GM19467 (cell line): Measurements from ENCODE around the gene CEP57L1.
"Not testable (repeated sequence)": the region's sequence is repeated elsewhere in the genome, so short reads cannot be mapped to it uniquely, and the experiment has no call there.

ENCODE experiments used
- ATAC-seq: cut with Tn5 transposase; IDR thresholded peaks from one replicate; pipeline ENCODE4 v1.9.1; 2021; ENCODE audit warnings: mild to moderate bottlenecking, moderate library complexity; ENCODE audit not compliant: unreplicated experiment

Gene CEP57L1

GRCh38 chr6:109167562-109167961, 72.3 kb downstream of the CEP57L1 start:
- no peak for ATAC-seq

DNA sequence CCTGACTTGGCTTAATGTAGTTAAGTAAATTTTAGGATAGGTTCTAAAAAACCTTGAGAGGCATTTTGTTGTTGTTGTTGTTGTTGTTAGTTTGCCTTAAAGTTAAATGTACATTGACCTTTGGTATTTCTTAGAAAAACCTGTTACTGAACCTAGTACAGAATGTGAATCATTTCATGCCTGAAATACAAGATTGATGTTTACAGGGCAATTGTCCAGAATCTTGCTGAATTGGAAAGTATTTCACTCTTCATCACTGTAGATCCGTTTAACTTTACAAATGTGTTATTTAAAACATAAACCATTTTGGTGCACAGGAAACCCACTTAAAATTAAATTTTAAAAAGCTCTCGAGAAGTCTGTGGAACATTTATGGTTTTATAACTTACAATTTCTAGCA, 75.0 kb downstream of the CEP57L1 start:
- ATAC-seq = no peak

- no peak for ATAC-seq
Observed at GRCh38 chr6:109172101-109172746, 76.9 kb downstream of the CEP57L1 start.

DNA sequence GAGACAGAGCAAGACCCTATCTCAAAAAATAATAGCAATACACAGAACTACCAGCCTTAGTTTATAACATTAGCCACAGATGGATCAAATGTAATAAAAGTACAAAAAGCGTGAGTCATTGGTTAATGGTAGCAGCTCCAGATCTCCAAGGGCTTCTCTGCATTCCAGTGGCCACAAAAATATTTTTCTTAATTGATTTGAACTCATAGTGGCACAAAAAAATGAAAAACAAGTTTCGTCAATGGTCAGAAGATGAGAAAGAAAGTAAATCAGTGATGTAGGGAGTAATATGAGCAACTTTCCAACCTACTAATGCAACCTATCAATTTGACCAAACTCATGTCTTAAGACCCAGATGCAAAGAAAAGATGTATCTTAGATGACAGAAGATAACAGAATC, 79.6 kb downstream of the CEP57L1 start:
- no peak for ATAC-seq

DNA sequence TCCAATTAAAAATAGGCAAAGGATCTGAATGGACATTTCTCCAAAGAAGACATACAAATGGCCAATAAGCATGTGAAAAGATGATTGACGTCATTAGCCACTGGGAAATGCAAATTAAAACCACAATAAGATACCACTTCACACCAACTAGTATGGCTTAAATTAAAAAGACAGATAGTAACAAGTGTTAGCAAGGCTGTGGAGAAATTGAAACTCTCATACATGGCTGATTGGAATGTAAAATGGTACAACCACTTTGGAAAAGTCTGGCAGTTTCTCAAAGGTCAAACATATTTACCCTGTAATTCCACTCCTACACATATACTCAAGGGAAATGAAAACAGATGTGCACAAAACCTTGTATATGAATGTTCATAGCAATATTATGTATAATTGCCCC, 83.6 kb downstream of the CEP57L1 start:
- no peak for ATAC-seq

- ATAC-seq = no peak
Observed at GRCh38 chr6:109179507-109179906, 84.2 kb downstream of the CEP57L1 start.

GRCh38 chr6:109182578-109182977, 87.3 kb downstream of the CEP57L1 start:
- ATAC-seq = no peak

DNA sequence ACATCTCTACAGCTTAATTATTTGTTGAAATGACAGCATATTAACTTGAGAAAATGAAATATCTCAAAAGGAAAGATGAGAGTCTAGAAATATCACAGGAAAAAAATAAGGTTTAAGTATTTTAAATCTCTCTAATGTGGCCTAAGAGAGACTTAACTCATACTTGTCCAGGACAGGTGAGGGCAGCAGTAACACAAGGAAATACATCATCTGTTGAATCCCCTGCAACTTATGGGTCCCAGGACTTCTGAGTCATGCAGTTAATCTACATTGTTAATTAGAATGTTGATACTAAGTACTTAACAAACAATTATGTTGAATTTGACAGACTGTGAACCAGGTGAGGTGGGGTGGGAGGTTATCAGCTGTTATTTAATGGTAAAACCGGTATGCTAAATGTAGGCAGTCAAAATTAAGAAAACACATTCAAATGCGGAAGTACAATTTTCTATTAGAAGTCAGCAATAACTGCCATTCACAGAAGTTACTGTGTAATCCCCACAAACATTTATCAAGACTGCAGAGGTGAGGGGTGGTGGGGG, 87.9 kb downstream of the CEP57L1 start:
- ATAC-seq = no peak

DNA sequence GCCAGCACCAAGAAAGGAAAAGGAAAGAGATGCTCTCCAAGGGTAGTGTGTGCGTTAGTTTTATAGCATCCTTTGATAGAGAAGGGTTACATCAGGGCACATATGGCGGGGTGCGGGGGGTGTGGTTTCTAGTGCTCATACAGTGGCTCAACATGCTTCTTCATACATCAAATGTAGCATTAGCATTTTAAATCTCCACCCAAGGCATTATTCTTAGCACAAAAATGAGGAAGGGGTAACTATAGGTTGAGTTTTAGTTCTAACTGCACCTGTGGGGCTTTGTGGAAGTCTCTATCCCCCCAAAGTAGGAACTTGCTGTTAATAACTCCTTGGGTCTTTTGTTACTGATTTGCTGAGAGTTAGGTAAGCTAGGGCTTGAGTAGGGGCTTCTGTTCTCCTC, 89.3 kb downstream of the CEP57L1 start:
- ATAC-seq = no peak

- ATAC-seq = no peak
Observed at GRCh38 chr6:109186012-109186411, 90.7 kb downstream of the CEP57L1 start.

GRCh38 chr6:109187399-109188114, 92.2 kb downstream of the CEP57L1 start:
- no peak for ATAC-seq

DNA sequence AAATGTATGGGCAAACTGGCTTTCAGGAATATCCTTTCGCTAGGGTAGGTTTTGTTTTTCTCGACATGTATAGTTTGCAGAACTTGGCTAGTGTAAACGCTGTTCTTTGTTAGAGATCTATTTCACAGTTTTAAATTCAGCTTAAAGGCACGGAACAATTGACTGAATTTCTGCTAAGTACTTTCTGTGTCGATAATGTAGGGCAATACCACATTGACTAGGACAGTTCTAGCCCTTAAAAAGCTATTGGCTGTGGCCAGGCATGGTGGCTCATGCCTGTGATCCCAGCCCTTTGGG, 92.8 kb downstream of the CEP57L1 start:
- no peak for ATAC-seq

GRCh38 chr6:109191368-109191767, 96.1 kb downstream of the CEP57L1 start:
- not testable (repeated sequence) for ATAC-seq

DNA sequence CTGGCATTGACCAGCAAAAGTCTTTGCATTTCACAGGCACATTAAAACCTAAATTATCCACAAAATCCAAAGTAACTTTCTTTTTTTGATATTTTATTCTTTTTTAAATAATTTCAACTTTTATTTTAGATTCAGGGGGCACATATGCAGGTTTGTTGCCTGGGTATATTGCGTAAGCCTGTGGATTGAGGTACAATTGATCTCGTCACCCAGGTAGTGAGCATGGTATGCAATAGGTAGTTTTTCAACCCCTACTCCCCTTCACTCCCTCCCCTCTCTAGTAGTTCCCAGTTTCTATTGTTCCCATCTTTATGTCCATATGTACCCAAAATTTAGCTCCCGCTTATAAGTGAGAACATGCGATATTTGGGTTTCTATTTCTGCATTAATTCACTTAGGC, 97.6 kb downstream of the CEP57L1 start:
- ATAC-seq = no peak

GRCh38 chr6:109194880-109195279, 99.6 kb downstream of the CEP57L1 start:
- ATAC-seq = no peak

DNA sequence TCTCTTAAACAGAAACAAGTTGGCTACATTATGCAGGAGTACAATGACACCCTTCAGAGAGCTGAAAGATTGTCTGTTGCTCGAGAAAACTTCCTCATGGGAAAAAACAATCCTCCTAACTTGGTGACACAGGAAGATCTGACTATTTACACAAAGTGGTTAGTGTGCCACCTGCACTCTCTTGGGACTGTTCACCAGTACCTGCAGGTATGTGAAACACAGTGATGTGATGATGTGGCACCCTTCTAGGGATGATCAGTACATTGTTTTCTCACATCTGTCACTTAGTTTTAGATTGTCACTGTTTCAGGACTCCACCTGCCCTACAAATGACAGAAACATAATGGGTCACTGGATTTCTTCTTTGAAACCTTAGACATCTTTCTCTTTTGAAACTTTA, 101.8 kb downstream of the CEP57L1 start:
- no peak for ATAC-seq

DNA sequence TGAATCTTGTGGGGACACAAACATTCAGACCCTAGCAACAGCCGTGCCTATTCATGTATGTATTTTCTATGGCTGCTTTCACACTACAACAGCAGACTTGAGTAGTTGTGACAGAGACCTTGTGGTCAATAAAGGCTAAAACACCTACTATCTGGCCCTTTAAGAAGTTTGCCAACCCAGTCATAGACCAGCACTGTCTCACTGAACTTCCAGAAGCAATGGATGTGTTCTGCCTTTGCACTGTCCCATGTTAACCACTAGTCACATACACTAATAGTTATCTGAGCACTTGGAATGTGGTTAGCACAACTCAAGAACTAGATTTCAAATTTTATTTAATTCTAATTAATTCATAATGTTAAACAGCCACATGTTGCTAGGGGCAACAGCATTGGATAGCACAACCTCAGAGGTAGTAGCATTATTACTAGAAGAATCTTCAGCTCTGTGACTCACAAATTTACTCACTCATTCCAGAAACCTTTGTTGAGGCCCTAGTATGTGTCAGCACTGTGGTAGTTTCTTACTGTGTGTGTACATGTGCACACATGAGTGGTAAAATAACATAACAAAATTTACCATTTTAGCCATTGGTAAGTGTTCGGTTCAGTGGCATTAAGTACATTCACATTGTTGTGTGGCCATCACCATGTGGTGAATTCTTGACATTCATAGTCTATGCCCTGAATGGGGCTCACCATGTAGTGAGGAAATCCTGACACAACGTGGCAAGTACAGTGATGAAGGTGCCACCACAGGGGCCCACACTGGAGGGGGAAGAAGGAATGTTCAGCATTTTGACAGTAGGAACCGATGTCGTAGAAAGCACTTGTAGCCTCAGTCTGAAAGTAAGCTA, 107.3 kb downstream of the CEP57L1 start:
- ATAC-seq = no peak

GRCh38 chr6:109204511-109204910, 109.2 kb downstream of the CEP57L1 start:
- no peak for ATAC-seq

- ATAC-seq = no peak
Observed at GRCh38 chr6:109212683-109213082, 117.4 kb downstream of the CEP57L1 start.
